PFSK-1 (cell line): ENCODE results near the gene RASA2.

Experiments used
- FOXP2 ChIP-seq: optimal IDR thresholded peaks from 2 replicates; pipeline ENCODE3; 2011; ENCODE audit warnings: borderline replicate concordance, control low read depth, inconsistent platforms; ENCODE audit not compliant: insufficient read depth; ENCODE audit errors: extremely low read length, extremely low read depth
- POLR2AphosphoS5 ChIP-seq: IDR thresholded peaks from 2 replicates; pipeline ENCODE4 v1.6.1; 2012; ENCODE audit warnings: low read depth, mild to moderate bottlenecking, control low read depth, low read length, moderate library complexity
- REST ChIP-seq, 2 experiments: IDR thresholded peaks; 2 replicates each; pipeline versions ENCODE4 v1.6.1 to v1.8.0; 2011 to 2012; ENCODE audit warnings: low read depth in 2 of 2, low read length in 2 of 2, control low read depth in 1 of 2, inconsistent platforms in 1 of 2, mild to moderate bottlenecking in 1 of 2, moderate library complexity in 1 of 2; ENCODE audit not compliant: insufficient read depth in 1 of 2
- TAF1 ChIP-seq: IDR thresholded peaks from 2 replicates; pipeline ENCODE4 v1.6.1; 2012; ENCODE audit warnings: low read length, control low read depth, borderline replicate concordance; ENCODE audit not compliant: insufficient read depth

GRCh38 chr3:141507392-141508066 lies 20.7 kb downstream of the RASA2 start:
- no peak for TF ChIP-seq POLR2AphosphoS5
- no peak for TF ChIP-seq REST (IDR thresholded peaks at IDR 0.05; ENCODE audit: insufficient read depth in 1 of 2, low read depth in 2 of 2, low read length in 2 of 2)
- TF ChIP-seq TAF1: no peak
- TF ChIP-seq FOXP2: no peak
